NCI-H1930 (cell line): ENCODE measurements around the gene WASF2.
"Not testable (repeated sequence)": the region's sequence is repeated elsewhere in the genome, so short reads cannot be mapped to it uniquely, and the experiment has no call there.

Experiments
- DNase-seq, 2 experiments: peaks; one replicate each; lab custom pipeline; 2025; lab: John Stamatoyannopoulos, UW

The WASF2 gene

GRCh38 chr1:27397749-27398148 lies 92.2 kb downstream of the WASF2 start:
- DNase-seq, result no peak

GRCh38 chr1:27397110-27397509 lies 92.9 kb downstream of the WASF2 start:
- DNase-seq, result no peak

- DNase-seq, result peak; percentile 26 to 37
Measured at GRCh38 chr1:27395441-27396195, 94.3 kb downstream of the WASF2 start.

GRCh38 chr1:27394925-27395324 lies 95.0 kb downstream of the WASF2 start:
- no peak for DNase-seq

- DNase-seq, result no peak
Measured at GRCh38 chr1:27394282-27394658, 95.7 kb downstream of the WASF2 start.

GRCh38 chr1:27393641-27394281 lies 96.2 kb downstream of the WASF2 start:
- DNase-seq, result no peak

GRCh38 chr1:27392778-27393635 lies 97.0 kb downstream of the WASF2 start:
- peak in 1 of 2 experiments; percentile 29 for DNase-seq

- peak; percentile 87 to 91 for DNase-seq
Measured at GRCh38 chr1:27392096-27392777, 97.7 kb downstream of the WASF2 start, which contains the start of gene GPR3. Gene GPR3, plus strand, starts transcription at chr1:27392622. Its CDS starts 1,177 bp downstream, at chr1:27393799.

GRCh38 chr1:27391511-27392095 lies 98.4 kb downstream of the WASF2 start:
- DNase-seq, result peak in 1 of 2 experiments; percentile 18

- DNase-seq, result peak; percentile 63 to 68
Measured at GRCh38 chr1:27388337-27389005, 101.5 kb downstream of the WASF2 start.

GRCh38 chr1:27384797-27385196 lies 105.2 kb downstream of the WASF2 start:
- not testable (repeated sequence) for DNase-seq

GRCh38 chr1:27383661-27384060 lies 106.3 kb downstream of the WASF2 start:
- no peak for DNase-seq

GRCh38 chr1:27383039-27383605 lies 106.8 kb downstream of the WASF2 start, which contains the start of gene CD164L2:
Gene CD164L2, minus strand, starts transcription at chr1:27383333. Its CDS starts 94 bp downstream, at chr1:27383239.
- peak; percentile 24 to 57 for DNase-seq

- no peak for DNase-seq
Measured at GRCh38 chr1:27381969-27382762, 107.8 kb downstream of the WASF2 start.

GRCh38 chr1:27380766-27381733 lies 108.9 kb downstream of the WASF2 start:
- DNase-seq, result no peak

GRCh38 chr1:27380224-27380623 lies 109.7 kb downstream of the WASF2 start:
- DNase-seq, result no peak

GRCh38 chr1:27379564-27380122 lies 110.3 kb downstream of the WASF2 start:
- DNase-seq, result no peak
